Endothelial cell of umbilical vein (primary cell): ENCODE results near the gene FCN2. TPM values are rescaled to one million over a fixed set of nuclear protein-coding genes. Genes with fewer than 3 reads are reported as not detected.

Experiments
- BruUV-seq: library from RNA; stranded (reverse); fragments of 400-500 nt; replicated peaks from 2 replicates; lab custom pipeline; 2021; lab: Mats Ljungman, UMichigan
- CTCF ChIA-PET: fragments of 300-600, 350-600 bp; sonication (Branson Sonifier 250); formaldehyde crosslinking; loops from one replicate; lab custom pipeline; 2021; ENCODE audit warnings: antibody characterized with exemption, inconsistent platforms; lab: Charles Lee
- POLR2A ChIA-PET: fragments of 300-600, 350-600 bp; sonication (Branson Sonifier 250); formaldehyde crosslinking; loops from one replicate; lab custom pipeline; 2021; ENCODE audit warnings: antibody characterized with exemption, inconsistent platforms; lab: Charles Lee
- DNase-seq: peaks from one replicate; pipeline ENCODE4 v3.0.0-alpha.2; 2011; ENCODE audit warnings: low read depth, low spot score
- FAIRE-seq: peaks from 2 replicates; lab custom pipeline; 2011; peaks lifted over from hg19 to GRCh38; lab: Jason Lieb, UNC
- H2AFZ ChIP-seq: 2 replicates; pipeline ENCODE4 v1.6.0; 2012; ENCODE audit warnings: low read depth, low read length, control low read depth, inconsistent platforms
- H3K27ac ChIP-seq: 2 replicates; pipeline ENCODE4 v1.5.1; 2011; ENCODE audit warnings: low read depth, mild to moderate bottlenecking, control low read depth, low read length, moderate library complexity; ENCODE audit not compliant: insufficient read depth
- H3K27me3 ChIP-seq, 2 experiments: 2 replicates each; pipeline versions ENCODE4 v1.6.0 to v1.6.1; 2011; ENCODE audit warnings: low read length in 2 of 2, mixed read lengths in 1 of 2; ENCODE audit not compliant: control insufficient read depth in 2 of 2, insufficient read depth in 2 of 2
- H3K36me3 ChIP-seq, 2 experiments: 2 replicates in 1 of 2; 3 replicates in 1 of 2; pipeline ENCODE4 v1.5.1; 2011; ENCODE audit warnings: low read length in 2 of 2, mild to moderate bottlenecking in 1 of 2, moderate library complexity in 1 of 2; ENCODE audit not compliant: control insufficient read depth in 2 of 2, insufficient read depth in 2 of 2; ENCODE audit errors: extremely low read depth in 1 of 2
- H3K4me1 ChIP-seq: 3 replicates; pipeline ENCODE4 v1.5.1; 2011; ENCODE audit warnings: mild to moderate bottlenecking, low read length; ENCODE audit not compliant: control insufficient read depth, insufficient read depth; ENCODE audit errors: extremely low read depth
- H3K4me2 ChIP-seq: 2 replicates; pipeline ENCODE4 v1.6.1; 2011; ENCODE audit warnings: low read length, control low read depth, mixed read lengths; ENCODE audit not compliant: insufficient read depth
- H3K4me3 ChIP-seq, 3 experiments: fragments of 200-600 bp in 1 of 3; sonication (generic), shearing (Covaris generic) in 1 of 3; replicated peaks in 1 of 3; 2 replicates each; pipeline ENCODE4 v1.5.1; 2011 to 2016; ENCODE audit warnings: control low read depth in 3 of 3, low read length in 3 of 3, mild to moderate bottlenecking in 2 of 3, inconsistent platforms in 1 of 3, low read depth in 1 of 3, moderate library complexity in 1 of 3; ENCODE audit not compliant: insufficient read depth in 1 of 3
- H3K79me2 ChIP-seq: 2 replicates; pipeline ENCODE4 v1.6.0; 2012; ENCODE audit warnings: low read length, inconsistent platforms; ENCODE audit not compliant: control insufficient read depth, insufficient read depth
- H3K9ac ChIP-seq: replicated peaks from 2 replicates; pipeline ENCODE3; 2011; ENCODE audit warnings: low read length, control low read depth; ENCODE audit not compliant: insufficient read depth; ENCODE audit errors: extremely low read depth
- H3K9me1 ChIP-seq: replicated peaks from 3 replicates; pipeline ENCODE4 v1.6.0; 2011; ENCODE audit warnings: mild to moderate bottlenecking, low read length; ENCODE audit not compliant: control insufficient read depth, insufficient read depth; ENCODE audit errors: extremely low read depth
- H3K9me3 ChIP-seq: replicated peaks from 2 replicates; pipeline ENCODE4 v1.5.1; 2012; ENCODE audit warnings: low read length, inconsistent platforms; ENCODE audit not compliant: control insufficient read depth, insufficient read depth
- H4K20me1 ChIP-seq: replicated peaks from 2 replicates; pipeline ENCODE3; 2011; ENCODE audit warnings: mild to moderate bottlenecking, low read length; ENCODE audit not compliant: control insufficient read depth, insufficient read depth; ENCODE audit errors: extremely low read depth
- CTCF ChIP-seq, 2 donors: IDR thresholded peaks; 1 replicate in 1 of 2; 2 replicates in 1 of 2; pipeline ENCODE4 v1.5.1; 2011; ENCODE audit warnings: low read length in 2 of 2, mild to moderate bottlenecking in 2 of 2, moderate library complexity in 2 of 2, control low read depth in 1 of 2, inconsistent platforms in 1 of 2, low read depth in 1 of 2; ENCODE audit not compliant: insufficient read depth in 1 of 2; ENCODE audit errors: extremely low read depth in 1 of 2
- FOS ChIP-seq: IDR thresholded peaks from 2 replicates; pipeline ENCODE4 v1.6.1; 2011; ENCODE audit warnings: mild to moderate bottlenecking, low read length, moderate library complexity, borderline replicate concordance; ENCODE audit not compliant: insufficient read depth
- GATA2 ChIP-seq: IDR thresholded peaks from 2 replicates; pipeline ENCODE4 v1.7.0; 2011; ENCODE audit warnings: low read depth, mild to moderate bottlenecking, moderate library complexity, mixed read lengths, low read length; ENCODE audit not compliant: insufficient read length, insufficient read depth
- JUN ChIP-seq: IDR thresholded peaks from 2 replicates; pipeline ENCODE4 v1.6.1; 2011; ENCODE audit warnings: borderline replicate concordance, low read depth; ENCODE audit not compliant: insufficient read length, insufficient read depth
- MAX ChIP-seq: IDR thresholded peaks from 2 replicates; pipeline ENCODE4 v1.6.1; 2011; ENCODE audit not compliant: insufficient read depth, insufficient read length
- MYC ChIP-seq: IDR thresholded peaks from one replicate; pipeline ENCODE4 v1.6.1; 2011; ENCODE audit warnings: mild to moderate bottlenecking, low read depth, low read length
- POLR2AphosphoS5 ChIP-seq: IDR thresholded peaks from 2 replicates; pipeline ENCODE4 v1.6.1; 2012; ENCODE audit warnings: low read depth, mild to moderate bottlenecking, control low read depth, low read length, moderate library complexity; ENCODE audit not compliant: insufficient read depth
- dilution Hi-C: fragments of 300-500 bp; cut with MboI; formaldehyde crosslinking; loops from one replicate; pipeline ENCODE4 v1.15.0; 2019; ENCODE audit warnings: low sequenced_read_pairs; ENCODE audit not compliant: extremely low pct_ligation_motif_present
- intact Hi-C: fragments of 100-400 bp; cut with micrococcal nuclease; formaldehyde crosslinking; loops from one replicate; pipeline ENCODE4 v1.10.0; 2022
- polyA plus RNA-seq, 4 experiments: library from polyadenylated mRNA; depleted of rRNA in 3 of 4; stranded (reverse) in 3 of 4; unstranded in 1 of 4; fragments of >200 nt; gene quantifications; 2 replicates each; pipeline versions ENCODE4 v1.2.1 to v1.2.3, GENCODE V29; 2011 to 2012; ENCODE audit warnings: missing spikeins in 1 of 4
- total RNA-seq: library from RNA; stranded (reverse); gene quantifications from 2 replicates; pipeline ENCODE4 v1.2.3, GENCODE V29; 2021

FCN2 gene
- total and polyA plus RNA-seq, 2 donors (not counting 3 experiments of a cell fraction or from before 2014, with no cell fraction given): not detected

DNA sequence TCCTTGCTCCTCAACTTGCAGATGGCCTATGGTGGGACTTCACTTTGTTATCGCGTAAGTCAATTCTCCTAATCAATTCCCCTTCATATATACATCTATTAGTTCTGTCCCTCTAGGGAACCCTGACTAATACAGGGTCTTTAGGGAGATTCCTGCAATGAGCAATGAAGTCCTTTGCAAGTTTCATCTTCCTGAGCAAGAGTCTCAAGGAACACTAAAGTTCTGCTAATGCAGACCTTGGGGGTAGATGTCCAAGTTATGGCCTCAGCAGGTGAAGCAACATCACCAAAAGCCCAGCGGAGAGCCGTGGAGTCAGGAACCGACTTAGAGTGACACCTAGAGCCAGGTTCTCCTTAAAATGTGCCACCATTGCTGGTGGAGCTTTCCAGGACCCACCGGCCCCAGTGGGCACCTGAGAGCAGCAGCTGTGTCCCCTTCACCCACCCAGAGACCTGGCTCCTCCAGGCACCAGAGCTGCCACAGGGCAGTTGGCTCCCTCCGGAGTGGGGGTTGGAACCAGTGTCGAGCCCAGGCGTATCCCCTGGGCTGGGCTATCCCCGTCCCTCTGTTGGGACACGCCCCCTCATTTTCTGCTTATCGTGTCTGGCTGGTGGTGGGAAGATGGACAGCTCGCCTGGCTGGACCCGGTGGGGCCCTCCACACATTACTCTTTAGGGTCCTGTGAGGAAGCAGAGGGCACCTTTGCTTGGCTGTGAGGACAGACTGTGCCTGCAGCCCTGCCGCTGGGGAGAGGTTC is 48.0 kb downstream of the FCN2 start:
- H3K36me3 ChIP-seq: no peaks in the 10 kb centered on the region
- TF ChIP-seq MAX (no peak), FOS (no peak), JUN (no peak), GATA2 (no peak), POLR2AphosphoS5 (no peak), CTCF (IDR thresholded peaks at IDR 0.05; ENCODE audit: extremely low read depth in 1 of 2, insufficient read depth in 1 of 2, low read depth in 1 of 2, low read length in 2 of 2) (no peak), MYC (no peak)
- no peak overlapping the region for H3K9ac ChIP-seq
- intact Hi-C loops (no loop called here), dilution Hi-C loops (no loop called here)
- no TSS peak for BruUV-seq
- no peak for FAIRE-seq
- DNase-seq: no peak
- no peak overlapping the region for H3K4me3 ChIP-seq
- ChIA-PET CTCF (no interaction called here), POLR2A (no interaction called here)
- H3K4me1 ChIP-seq: no peaks in the 10 kb centered on the region
- no peaks in the 10 kb centered on the region for H3K79me2 ChIP-seq
- H3K4me2 ChIP-seq: no peak overlapping the region
- no peak overlapping the region for H3K27ac ChIP-seq
- H3K27me3 ChIP-seq: no peaks in the 10 kb centered on the region
- no peaks in the 10 kb centered on the region for H3K9me1 ChIP-seq
- no peaks in the 10 kb centered on the region for H4K20me1 ChIP-seq
- no peaks in the 10 kb centered on the region for H3K9me3 ChIP-seq
- H2AFZ ChIP-seq: no peak overlapping the region
